ENCODE results near the gene MAFG. TPM values are rescaled to one million over a fixed set of nuclear protein-coding genes. Genes with fewer than 3 reads are reported as not detected.
"Not testable (repeated sequence)": the region's sequence is repeated elsewhere in the genome, so short reads cannot be mapped to it uniquely, and the experiment has no call there.

The MAFG gene
- total RNA-seq, 1 donor from 2014 or later: 8.1 TPM

DNA sequence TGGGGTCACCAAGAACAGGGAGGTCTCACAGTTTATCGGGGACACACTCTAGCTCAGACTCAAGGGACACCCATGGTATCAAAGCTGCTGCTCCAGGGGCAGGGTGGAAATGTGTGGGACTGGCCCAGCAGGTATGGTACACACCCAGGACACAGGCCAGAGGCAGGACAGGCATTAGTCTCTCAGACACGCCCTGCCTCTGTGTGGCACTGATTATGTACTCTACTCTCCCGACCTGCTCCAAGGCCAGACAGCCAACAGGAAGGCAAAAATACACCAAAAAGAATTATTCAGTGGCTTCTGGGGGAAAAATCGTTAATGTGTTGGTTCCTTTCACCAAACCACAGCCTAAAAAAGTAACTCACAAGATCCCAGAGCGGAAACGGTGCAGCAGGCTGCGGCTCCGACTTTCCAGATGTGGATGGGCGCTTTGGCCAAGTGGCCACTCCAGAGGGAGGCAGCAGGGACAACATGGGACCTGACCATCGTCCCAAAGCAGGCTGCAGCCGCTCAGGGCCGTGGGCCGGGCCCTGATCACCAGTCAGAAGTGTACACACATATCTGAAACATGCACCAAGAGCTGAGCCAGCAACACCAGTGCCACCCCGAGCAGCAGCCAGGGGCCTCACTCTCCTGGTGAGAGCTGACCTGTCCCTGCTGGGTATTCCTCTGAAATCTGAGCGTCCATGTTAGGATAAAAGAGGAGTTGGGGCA lies 8.5 kb downstream of the MAFG start:
- H3K4me3 ChIP-seq: no peak overlapping the region
- H2AFZ ChIP-seq (replicated peaks): no peak overlapping the region
- no peak overlapping the region for H3K9ac ChIP-seq
- no peak for TF ChIP-seq EZH2phosphoT487 (IDR thresholded peaks at IDR 0.05)
- no peak overlapping the region for H3K4me2 ChIP-seq
- no peaks in the 10 kb centered on the region for H3K27me3 ChIP-seq
- H3K27ac Mint-ChIP-seq: no peak overlapping the region
- H3K79me2 ChIP-seq (ENCODE audit: low read depth): peaks cover 54% of the 10 kb centered on the region
- H3K27ac ChIP-seq: no peak overlapping the region
- H3K27me3 Mint-ChIP-seq (ENCODE audit: insufficient read depth, low read depth): peaks cover 2% of the 10 kb centered on the region
- H3K36me3 Mint-ChIP-seq: peaks cover 7% of the 10 kb centered on the region
- DNase-seq (ENCODE audit: low spot score): no peak
- no peaks in the 10 kb centered on the region for H3K9me3 ChIP-seq (ENCODE audit: low read depth)
- peaks cover 38% of the 10 kb centered on the region for H4K20me1 ChIP-seq (ENCODE audit: low read depth)
- no peaks in the 10 kb centered on the region for H3K36me3 ChIP-seq
- H3F3A ChIP-seq (ENCODE audit: low read depth): peaks cover 33% of the 10 kb centered on the region
- no peaks in the 10 kb centered on the region for H3K9me3 Mint-ChIP-seq
- peak overlapping the region; percentile 89 for H3K4me3 Mint-ChIP-seq
- H3K4me1 ChIP-seq: peaks cover 22% of the 10 kb centered on the region
- H3K4me1 Mint-ChIP-seq: peaks cover 24% of the 10 kb centered on the region

DNA sequence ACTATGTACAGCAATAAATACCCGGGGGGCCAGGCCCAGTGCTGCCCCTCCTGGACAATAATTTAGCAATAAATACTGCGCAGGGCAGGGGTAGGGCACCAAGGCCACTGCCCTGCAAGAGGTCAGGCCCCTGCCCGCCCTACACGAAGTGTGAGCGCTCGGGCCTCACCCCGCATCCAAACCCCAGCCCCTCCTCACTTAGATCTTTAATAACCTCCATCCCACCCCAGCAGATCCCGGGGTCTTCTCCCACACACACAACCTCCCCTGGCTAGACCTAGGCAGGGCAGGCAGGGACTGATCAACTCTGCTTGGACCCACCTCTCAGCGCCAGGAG lies 9.2 kb downstream of the MAFG start:
- Histone ChIP-seq H3K4me1 (peaks cover 15% of the 10 kb centered on the region), H4K20me1 (ENCODE audit: low read depth) (peaks cover 31% of the 10 kb centered on the region), H3K79me2 (ENCODE audit: low read depth) (peaks cover 48% of the 10 kb centered on the region), H3K4me2 (peak overlapping the region; percentile 90), H3K4me3 (peak overlapping the region; percentile 96), H3F3A (ENCODE audit: low read depth) (peaks cover 28% of the 10 kb centered on the region)
- not testable (repeated sequence) for H3K36me3 ChIP-seq; H2AFZ ChIP-seq (replicated peaks); H3K27me3 ChIP-seq; H3K9me3 ChIP-seq (ENCODE audit: low read depth); H3K27me3 Mint-ChIP-seq (ENCODE audit: insufficient read depth, low read depth); H3K9ac ChIP-seq; DNase-seq (ENCODE audit: low spot score); H3K27ac Mint-ChIP-seq; H3K27ac ChIP-seq; H3K36me3 Mint-ChIP-seq; H3K9me3 Mint-ChIP-seq
- Mint-ChIP-seq H3K4me3 (peak overlapping the region; percentile 89), H3K4me1 (peaks cover 22% of the 10 kb centered on the region)
- TF ChIP-seq, protein P1, sequence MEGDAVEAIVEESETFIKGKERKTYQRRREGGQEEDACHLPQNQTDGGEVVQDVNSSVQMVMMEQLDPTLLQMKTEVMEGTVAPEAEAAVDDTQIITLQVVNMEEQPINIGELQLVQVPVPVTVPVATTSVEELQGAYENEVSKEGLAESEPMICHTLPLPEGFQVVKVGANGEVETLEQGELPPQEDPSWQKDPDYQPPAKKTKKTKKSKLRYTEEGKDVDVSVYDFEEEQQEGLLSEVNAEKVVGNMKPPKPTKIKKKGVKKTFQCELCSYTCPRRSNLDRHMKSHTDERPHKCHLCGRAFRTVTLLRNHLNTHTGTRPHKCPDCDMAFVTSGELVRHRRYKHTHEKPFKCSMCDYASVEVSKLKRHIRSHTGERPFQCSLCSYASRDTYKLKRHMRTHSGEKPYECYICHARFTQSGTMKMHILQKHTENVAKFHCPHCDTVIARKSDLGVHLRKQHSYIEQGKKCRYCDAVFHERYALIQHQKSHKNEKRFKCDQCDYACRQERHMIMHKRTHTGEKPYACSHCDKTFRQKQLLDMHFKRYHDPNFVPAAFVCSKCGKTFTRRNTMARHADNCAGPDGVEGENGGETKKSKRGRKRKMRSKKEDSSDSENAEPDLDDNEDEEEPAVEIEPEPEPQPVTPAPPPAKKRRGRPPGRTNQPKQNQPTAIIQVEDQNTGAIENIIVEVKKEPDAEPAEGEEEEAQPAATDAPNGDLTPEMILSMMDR (IDR thresholded peaks at IDR 0.05): peak; percentile 19

- Mint-ChIP-seq H3K27ac (no peak within 1 kb of the TSS), H3K4me3 (peak within 1 kb of the TSS; percentile 89), H3K27me3 (ENCODE audit: insufficient read depth, low read depth) (peaks cover 2% of the 10 kb centered on the region), H3K9me3 (no peaks in the 10 kb centered on the region), H3K4me1 (peaks cover 20% of the 10 kb centered on the region), H3K36me3 (peaks cover 15% of the 10 kb centered on the region)
- Histone ChIP-seq H3F3A (ENCODE audit: low read depth) (peaks cover 30% of the 10 kb centered on the region), H3K36me3 (no peaks in the 10 kb centered on the region), H3K9ac (peak within 1 kb of the TSS; percentile 64), H3K79me2 (ENCODE audit: low read depth) (peaks cover 43% of the 10 kb centered on the region), H3K4me2 (peak within 1 kb of the TSS; percentile 90), H4K20me1 (ENCODE audit: low read depth) (peaks cover 25% of the 10 kb centered on the region), H3K27ac (no peak within 1 kb of the TSS), H3K4me1 (peaks cover 10% of the 10 kb centered on the region), H3K4me3 (peak within 1 kb of the TSS; percentile 96), H3K27me3 (no peaks in the 10 kb centered on the region), H3K9me3 (ENCODE audit: low read depth) (no peaks in the 10 kb centered on the region), H2AFZ (replicated peaks) (no peak within 1 kb of the TSS)
- DNase-seq (ENCODE audit: low spot score): peak; percentile 93
- TF ChIP-seq EZH2 (IDR thresholded peaks at IDR 0.05) (no peak), EZH2phosphoT487 (IDR thresholded peaks at IDR 0.05) (no peak)
- TF ChIP-seq, protein P1 (IDR thresholded peaks at IDR 0.05): no peak
These were observed 9.8 kb downstream of the MAFG start, which contains the start of gene SIRT7 for GRCh38 chr17:81917565-81918332. SIRT7 (minus strand) TSS chr17:81918176; CDS start chr17:81918131, 45 bp downstream.
